Activated CD4-positive, alpha-beta T cell treated with anti-CD3 and anti-CD28 coated beads for 24 hours (primary cell): Measurements from ENCODE around the gene SLC34A1.
A peak's percentile ranks its signal among the peaks of the same experiment; 100 is the strongest.
"Not testable (repeated sequence)": the region's sequence is repeated elsewhere in the genome, so short reads cannot be mapped to it uniquely, and the experiment has no call there.

ENCODE experiments used
- DNase-seq, 2 donors: peaks; one replicate each; pipeline ENCODE4 v3.0.0-alpha.2; 2020; ENCODE audit warnings: low read depth in 2 of 2

Gene SLC34A1, protein sequence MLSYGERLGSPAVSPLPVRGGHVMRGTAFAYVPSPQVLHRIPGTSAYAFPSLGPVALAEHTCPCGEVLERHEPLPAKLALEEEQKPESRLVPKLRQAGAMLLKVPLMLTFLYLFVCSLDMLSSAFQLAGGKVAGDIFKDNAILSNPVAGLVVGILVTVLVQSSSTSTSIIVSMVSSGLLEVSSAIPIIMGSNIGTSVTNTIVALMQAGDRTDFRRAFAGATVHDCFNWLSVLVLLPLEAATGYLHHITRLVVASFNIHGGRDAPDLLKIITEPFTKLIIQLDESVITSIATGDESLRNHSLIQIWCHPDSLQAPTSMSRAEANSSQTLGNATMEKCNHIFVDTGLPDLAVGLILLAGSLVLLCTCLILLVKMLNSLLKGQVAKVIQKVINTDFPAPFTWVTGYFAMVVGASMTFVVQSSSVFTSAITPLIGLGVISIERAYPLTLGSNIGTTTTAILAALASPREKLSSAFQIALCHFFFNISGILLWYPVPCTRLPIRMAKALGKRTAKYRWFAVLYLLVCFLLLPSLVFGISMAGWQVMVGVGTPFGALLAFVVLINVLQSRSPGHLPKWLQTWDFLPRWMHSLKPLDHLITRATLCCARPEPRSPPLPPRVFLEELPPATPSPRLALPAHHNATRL

GRCh38 chr5:177384134-177384533 is at the start of gene SLC34A1:
Gene SLC34A1 (plus strand): TSS chr5:177384434. CDS start chr5:177385742, 1,308 bp downstream.
- no peak for DNase-seq

DNA sequence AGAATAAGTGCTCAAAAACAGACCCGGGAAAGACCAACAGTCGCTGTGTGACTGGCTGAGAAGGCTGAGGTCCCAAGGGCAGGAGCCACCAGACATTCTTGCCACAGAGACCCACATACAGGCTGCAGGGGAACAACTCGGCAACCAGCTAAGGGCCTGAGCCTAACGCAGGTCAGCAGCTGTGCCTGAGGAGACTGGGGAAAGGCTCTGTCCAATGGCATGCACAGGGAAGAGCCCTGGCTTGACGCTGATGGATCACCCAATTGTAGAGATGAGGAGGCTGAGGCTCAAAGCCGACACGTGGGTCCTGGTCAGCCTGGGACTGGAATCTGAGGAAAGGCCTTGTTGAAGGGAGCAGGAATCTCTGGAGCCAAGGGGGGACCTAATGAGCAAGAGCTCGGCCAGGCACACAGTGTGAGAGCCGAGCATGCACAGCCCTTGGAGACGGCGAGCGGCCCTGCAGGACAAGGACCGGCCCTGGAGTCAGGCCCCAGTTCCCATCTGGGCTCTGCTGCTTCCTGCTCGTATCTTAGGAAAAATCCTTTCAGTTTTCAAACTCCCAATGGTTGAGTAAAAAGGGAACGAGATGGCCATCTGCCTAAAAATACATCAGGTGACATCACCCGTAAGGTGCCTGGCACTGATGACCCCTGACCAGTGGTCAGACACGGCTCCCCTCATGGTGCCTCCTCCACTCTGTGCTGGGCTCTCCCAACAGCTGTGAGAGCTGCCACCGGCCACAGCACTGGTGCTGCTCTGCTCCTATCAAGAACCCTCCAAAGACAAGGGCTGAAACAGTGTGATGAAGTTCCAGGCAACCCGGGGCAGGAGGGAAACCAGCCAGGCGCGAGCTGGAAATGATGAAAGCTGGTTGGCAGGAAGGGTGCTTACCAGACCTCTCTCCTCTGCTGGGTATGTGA is 49.2 kb upstream of the SLC34A1 start:
- no peak for DNase-seq

DNA sequence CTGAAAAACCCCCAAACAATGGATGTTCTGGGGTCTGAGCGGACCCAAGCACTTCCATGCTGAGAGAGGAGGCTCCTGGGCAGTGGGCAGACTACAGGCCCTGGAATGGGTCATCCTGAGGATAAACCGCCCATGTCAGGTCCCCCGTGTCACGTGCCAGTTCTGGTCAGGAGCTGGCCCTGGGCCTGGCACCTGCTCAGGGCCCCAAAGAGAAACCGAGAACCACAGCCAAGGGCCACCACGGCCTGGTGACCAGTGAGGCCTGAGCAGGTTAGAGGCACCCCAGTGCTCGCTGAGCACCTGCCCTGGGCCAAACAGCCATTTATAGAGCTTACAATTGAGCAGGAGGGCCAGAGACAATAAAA is 48.6 kb upstream of the SLC34A1 start:
- DNase-seq: no peak

DNA sequence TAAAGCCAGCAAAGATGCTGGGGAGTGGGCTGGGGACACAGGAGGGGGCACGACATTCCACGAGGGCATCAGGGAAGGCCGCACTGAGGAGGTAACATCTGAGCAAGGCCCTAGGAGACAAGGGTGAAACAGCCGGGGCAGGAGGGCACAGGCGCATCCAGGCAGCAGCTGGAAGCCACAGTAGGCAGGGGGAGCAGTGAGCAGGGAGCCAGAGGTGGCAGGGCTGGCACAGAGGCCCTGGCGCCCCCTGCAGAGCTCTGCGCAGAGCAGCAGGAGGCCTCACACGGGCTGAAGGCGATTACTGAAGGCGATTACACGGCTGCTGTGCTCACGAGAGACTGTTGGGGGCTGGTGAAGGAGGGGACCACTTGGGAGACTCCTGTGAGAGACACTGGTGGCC is 48.1 kb upstream of the SLC34A1 start:
- DNase-seq: no peak

DNA sequence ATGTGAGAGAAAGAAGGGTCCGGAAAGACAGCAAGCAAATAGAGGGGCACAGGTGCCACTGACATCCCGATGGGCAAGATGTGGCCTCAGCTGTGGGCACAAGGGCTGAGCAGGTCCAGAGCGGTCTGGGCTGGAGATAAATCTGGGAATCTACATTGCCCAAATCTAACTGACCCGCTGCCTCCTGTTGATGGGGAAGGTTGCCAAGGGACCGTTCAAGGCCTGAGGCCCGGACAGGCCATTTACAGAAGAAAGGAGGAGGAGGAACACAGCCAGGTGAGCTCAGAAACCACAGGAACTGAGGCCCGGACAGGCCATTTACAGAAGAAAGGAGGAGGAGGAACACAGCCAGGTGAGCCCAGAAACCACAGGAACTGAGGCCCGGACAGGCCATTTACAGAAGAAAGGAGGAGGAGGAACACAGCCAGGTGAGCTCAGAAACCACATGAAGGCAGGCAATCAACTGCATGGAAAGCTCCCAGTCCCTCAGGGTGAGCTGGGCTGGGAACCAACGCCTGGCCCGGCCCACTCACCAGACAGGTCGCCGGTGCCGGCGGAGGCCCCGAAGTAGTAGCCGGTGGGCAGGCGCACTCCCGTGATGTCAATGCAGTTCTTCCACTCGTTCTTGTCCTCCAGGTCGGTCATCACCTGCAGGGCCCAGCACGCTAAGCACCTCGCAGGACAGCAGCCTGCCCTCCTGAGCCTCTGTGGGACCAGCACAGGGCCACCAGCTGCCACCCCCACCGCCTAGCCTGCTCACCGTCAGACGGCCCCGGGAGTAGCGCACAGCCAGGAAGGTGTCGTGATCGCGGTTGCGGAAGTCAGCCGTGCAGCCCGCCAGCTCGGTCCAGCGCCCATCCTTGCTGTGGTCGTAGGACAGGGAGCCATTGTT is 47.4 kb upstream of the SLC34A1 start:
- DNase-seq: no peak

DNA sequence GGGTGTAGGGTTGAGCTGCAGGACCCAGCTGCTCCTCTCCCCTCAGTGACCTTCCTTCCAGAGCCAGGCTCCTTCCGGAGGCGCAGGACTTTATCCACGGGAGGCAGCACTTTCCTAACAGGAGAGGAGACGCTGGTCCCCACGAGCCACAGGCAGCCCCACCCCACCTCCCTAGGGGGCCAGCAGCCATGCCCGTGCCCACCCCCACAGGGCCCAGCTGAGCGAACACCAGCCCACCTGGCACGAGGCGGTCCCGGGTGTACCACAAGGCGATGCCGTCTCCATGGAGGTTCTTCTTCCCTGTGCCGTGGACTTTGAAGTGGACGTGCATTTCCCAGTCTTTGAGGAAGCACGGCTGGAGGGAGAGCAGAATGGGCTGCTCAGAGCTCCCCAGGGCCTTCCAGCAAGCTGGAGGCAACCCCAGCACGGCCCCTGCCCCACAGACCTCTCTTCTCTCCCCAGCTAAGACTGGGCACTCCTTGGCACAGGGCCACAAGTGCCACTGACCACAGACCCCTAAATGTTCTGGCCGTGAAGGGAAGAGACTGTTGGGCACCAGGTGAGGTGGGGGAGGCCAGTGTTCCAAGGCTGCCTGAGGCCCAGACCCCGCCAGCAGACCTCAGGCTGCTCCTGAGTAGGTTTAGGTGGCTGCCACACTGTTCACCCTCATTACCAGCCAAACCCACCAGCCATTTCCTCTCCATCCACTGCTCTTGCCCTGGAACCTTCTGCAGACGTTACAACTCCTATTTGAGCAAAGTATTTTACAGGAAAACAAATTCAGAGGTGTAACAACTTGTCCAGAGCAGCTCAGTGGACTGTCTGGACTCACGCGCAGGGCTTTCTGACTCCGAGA is 45.8 kb upstream of the SLC34A1 start:
- DNase-seq: no peak

DNA sequence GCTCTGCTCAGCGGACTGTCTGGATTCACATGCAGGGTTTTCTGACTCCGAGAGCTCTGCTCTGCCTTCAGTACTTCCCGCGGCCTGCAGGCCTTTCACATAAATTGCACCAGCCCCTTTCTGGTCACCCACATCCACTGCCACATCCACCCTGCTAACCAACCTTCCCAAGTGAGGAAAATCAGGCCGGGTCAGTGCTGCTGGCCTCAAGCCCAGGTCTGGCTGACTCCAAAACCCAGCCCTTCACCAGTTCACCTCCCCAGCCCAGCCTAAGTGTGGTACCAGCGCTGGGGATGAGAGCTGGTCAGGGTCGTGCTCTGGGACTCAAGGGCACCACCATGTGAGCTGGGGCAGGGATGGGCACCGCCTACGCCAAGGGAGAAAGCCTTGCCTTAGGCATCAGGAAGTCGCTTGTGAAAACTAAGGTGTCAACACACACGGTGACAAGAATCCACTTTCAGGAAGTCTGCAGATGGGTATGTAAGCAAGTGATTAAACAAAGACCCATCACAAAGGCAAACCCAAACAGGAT is 45.1 kb upstream of the SLC34A1 start:
- no peak for DNase-seq

- not testable (repeated sequence) for DNase-seq
These were observed 41.2 kb upstream of the SLC34A1 start for GRCh38 chr5:177343000-177343399.

DNA sequence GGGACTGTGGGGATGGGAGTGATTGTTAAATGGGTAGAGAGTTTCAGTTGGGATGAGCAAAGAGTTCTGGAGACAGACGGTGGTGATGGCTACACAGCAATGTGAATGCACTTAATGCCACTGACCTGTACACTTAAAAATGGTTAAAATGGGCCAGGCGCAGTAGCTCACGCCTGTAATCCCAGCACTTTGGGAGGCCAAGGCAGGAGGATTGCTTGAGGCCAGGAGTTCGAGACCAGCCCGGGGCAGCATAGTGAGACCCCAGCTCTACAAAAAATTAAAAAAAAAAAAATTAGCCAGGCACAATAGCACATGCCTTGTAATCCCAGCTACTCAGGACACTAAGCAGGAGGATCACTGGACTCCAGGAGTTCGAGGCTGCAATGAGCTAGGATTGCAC is 40.5 kb upstream of the SLC34A1 start:
- no peak for DNase-seq

DNA sequence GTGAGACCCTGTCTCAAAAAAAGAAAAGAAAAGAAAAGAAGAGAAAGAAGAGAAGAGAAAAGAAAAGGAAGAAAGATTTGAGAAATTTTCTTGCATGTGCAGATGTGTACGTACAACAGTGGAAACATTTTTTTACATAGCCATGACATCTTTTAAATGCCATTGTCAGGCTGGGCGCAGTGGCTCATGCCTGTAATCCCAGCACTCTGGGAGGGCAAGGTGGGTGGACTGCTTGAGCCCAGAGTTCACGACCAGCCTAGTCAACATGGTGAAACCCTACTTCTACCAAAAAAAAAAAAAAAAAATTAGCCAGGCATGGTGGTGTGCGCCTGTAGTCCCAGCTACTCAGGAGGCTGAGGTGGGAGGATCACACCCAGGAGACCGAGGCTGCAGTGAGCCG is 39.3 kb upstream of the SLC34A1 start:
- no peak for DNase-seq

DNA sequence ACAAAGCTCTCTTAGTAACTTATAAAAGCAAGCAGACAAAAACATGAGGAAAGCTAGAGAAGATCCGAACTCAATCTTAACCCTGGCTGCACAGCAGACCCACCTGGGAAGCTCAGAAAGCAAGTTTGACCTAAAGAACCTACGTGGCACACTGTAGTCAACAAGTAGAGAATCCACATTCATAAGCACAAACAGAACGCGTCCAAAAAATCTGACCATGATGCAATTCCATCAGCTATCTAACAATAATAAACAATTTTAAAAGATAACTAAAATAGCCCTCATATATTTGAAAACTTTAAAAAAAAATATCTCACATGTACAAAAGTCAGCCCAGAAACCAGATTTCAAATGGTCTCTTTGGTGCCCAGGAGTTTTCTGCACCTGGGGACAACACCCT is 37.4 kb upstream of the SLC34A1 start:
- no peak for DNase-seq

- DNase-seq: no peak
These were observed 36.5 kb upstream of the SLC34A1 start for GRCh38 chr5:177347699-177348098.

DNA sequence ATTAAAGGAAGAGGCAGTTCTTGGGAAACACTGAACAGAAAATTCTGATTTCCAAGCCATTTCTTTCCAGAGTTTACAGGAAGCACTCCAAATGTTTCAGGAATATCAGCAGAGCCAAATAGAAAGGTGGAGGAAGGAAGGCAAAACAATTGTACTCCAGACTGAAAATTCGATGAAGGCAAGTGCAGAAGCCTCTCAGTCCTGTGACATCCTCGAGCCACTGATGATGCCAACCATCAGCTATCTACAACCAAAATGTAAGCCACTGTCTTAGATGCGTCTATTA is 34.9 kb upstream of the SLC34A1 start:
- no peak for DNase-seq

- no peak for DNase-seq
These were observed 34.5 kb upstream of the SLC34A1 start for GRCh38 chr5:177349762-177350161.

GRCh38 chr5:177350776-177351391 is 33.4 kb upstream of the SLC34A1 start:
- no peak for DNase-seq

DNA sequence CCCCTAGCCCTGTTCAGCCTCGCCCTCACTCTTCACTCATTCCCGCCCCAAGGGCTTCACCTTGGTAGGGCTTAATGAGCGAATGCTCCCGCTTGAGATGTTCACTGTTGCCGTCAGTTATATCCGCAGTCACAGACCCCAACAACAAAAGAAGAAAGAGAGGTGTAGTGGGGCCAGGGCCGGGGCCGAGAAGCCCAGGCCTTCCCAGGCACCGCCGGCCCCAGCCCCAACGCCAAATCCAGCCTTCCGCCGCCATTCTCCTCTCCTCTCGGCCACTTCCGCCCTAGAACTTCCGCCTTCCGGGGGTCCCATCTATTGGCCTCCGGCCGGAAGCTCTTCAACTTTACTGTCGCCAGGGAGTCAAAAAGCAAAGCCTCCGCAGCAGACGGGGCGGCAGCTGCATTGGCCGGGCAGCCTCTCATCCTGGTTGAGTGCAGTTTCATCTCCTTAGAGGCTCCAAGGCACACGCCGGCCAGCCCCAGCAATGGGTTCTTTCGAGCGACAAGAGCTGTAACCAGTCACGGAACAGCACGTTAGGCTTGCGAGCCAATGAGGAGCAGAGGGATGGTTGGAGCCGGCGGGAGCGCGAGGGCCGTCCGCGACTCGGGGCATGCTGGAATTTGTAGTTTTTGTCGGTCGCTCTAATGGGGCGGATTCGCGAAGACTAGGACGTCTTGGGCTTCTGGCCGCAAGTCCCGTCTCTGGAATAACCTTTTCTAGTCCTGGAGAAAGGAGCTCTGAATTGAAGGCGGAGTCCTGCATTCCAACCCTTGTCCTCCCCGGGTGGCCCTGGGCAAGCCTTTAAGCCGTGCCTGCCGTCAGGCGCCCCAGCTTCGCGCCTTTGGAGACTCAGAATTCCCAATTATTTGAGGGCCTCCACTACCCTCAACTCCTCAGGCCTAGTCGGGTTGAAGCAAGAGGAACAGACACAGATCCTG is 32.6 kb upstream of the SLC34A1 start, which contains the start of gene LMAN2:
Gene LMAN2, minus strand, starts transcription at position 277 of the 938 bp plus-strand sequence. Its CDS starts 21 bp downstream, at position 256.
- peak; percentile 80 for DNase-seq

DNA sequence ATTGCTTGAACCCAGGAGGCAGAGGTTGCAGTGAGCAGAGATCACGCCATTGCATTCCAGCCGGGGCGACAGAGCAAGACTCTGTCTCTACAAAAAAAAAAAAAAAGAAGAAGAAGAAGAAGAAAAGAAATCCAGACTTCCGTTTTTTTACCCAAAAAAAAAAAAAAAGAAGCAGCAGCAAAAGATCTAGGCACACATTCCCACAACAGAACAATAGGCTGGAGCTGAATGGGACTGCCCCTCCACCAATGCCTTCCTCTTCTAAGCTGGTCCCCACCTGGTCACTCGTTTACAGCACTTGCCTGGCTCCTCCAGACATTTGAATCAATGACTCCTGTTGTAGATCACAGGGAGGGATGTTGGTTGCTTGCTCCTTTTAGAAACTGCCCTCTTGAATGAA is 31.1 kb upstream of the SLC34A1 start:
- no peak for DNase-seq

- DNase-seq: no peak
These were observed 30.0 kb upstream of the SLC34A1 start for GRCh38 chr5:177354256-177354655.

GRCh38 chr5:177354711-177355110 is 29.5 kb upstream of the SLC34A1 start:
- no peak for DNase-seq
